GM21528 (cell line): ENCODE results near the gene OSBPL1A.
"Not testable (repeated sequence)": the region's sequence is repeated elsewhere in the genome, so short reads cannot be mapped to it uniquely, and the experiment has no call there.

Experiments
- ATAC-seq: cut with Tn5 transposase; IDR thresholded peaks from one replicate; pipeline ENCODE4 v1.9.1; 2021; ENCODE audit warnings: mild to moderate bottlenecking, moderate library complexity; ENCODE audit not compliant: unreplicated experiment, low FRiP score

OSBPL1A gene

GRCh38 chr18:24195296-24196053 lies 202.1 kb downstream of the OSBPL1A start:
- no peak for ATAC-seq

DNA sequence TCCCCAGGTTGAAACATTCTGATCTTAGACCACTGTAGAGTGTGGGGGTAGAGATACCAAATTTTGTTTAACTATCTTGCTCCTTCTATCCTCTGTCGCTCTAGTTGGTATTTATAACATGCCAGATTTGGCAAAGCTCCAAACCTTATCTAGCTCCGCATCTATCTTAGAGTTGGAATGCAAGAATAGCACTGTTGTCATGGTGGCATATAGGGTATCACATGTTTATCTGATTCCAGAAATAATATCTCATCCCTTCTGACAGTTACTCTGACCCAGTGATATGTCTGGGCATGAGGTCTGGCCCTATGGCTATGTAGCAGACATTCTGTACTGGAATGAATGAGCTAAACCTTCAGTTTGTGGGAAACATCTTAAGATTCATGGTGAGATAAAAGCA lies 207.0 kb downstream of the OSBPL1A start:
- ATAC-seq, result no peak

GRCh38 chr18:24189664-24190346 lies 207.8 kb downstream of the OSBPL1A start:
- no peak for ATAC-seq

- peak; percentile 54 for ATAC-seq
Observed at GRCh38 chr18:24189007-24189528, 208.6 kb downstream of the OSBPL1A start.

DNA sequence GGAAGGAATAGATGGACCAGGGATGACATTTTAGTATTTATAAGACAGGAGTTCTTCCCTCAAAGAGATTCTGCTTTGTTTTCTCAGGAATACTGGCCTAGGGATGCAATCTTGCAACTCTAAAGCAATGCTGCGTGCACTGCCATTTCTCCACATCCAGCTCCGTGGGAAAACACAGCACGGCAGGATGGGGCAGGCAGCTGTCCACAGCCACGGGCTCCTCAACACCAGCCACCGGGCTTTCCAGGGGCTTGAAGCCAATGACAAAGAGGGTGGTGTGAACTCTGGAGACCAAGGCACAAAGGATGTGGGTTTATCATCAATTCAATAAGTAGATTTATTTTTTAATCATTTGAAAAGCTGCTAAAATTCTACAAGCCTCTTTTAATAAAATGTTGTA lies 209.5 kb downstream of the OSBPL1A start:
- ATAC-seq, result no peak

DNA sequence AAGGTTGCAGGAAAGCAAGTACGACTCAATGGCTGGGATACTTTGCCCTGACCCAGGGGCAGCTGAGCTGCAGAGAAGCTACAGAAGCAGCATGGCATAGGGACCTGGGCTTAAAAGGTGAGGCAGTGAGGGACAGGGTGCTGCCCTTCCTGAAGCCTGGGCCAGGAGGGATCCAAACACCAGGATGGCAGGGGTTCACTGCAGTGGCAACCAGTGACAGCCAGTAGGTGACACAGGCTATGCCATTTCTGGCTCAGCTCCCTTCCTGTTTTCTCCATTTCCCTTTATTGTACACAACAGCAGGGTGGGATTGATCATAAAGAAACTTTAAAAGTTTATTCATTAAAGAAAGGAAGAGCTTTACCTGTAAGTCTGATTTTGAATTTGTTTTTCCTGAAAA lies 209.9 kb downstream of the OSBPL1A start:
- no peak for ATAC-seq

DNA sequence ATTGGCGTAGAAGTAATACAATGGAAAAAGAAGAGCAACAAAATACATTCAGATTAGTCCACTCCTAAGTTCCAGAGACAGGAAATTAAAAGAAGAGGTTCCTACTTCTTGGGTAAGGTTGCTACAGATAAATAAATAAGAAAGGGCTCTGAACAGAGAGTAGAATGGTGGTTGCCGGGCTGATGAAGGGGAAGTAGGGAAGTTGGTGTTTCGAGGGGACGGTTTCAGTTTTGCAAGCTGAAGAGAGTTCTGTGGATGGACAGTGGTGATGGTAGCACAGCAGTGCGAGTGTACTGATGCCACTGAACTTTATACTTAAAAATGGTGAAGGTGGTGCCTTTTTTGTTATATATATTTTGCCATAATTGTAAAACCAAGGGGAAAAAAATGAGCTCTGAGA lies 210.6 kb downstream of the OSBPL1A start:
- ATAC-seq, result peak; percentile 69

DNA sequence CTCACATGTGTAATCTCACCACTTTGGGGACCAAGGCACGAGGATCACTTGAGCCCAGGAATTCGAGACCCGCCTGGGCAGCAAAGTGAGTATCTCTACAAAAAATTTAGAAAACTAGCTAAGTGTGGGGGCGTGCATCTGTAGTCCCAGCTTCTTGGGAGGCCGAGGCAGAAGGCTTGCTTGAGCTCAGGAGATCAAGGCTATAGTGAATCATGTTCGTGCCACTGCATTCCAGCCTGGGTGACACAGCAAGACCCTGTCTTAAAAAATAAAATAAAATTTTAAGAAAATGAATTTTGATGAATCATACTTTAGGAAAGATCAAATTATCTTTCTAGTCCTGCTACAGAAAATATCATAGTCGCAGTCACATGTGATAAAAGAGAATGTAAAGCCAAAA lies 211.8 kb downstream of the OSBPL1A start:
- ATAC-seq, result no peak

- no peak for ATAC-seq
Observed at GRCh38 chr18:24181806-24182205, 215.8 kb downstream of the OSBPL1A start.

GRCh38 chr18:24180048-24180447 lies 217.6 kb downstream of the OSBPL1A start:
- no peak for ATAC-seq

DNA sequence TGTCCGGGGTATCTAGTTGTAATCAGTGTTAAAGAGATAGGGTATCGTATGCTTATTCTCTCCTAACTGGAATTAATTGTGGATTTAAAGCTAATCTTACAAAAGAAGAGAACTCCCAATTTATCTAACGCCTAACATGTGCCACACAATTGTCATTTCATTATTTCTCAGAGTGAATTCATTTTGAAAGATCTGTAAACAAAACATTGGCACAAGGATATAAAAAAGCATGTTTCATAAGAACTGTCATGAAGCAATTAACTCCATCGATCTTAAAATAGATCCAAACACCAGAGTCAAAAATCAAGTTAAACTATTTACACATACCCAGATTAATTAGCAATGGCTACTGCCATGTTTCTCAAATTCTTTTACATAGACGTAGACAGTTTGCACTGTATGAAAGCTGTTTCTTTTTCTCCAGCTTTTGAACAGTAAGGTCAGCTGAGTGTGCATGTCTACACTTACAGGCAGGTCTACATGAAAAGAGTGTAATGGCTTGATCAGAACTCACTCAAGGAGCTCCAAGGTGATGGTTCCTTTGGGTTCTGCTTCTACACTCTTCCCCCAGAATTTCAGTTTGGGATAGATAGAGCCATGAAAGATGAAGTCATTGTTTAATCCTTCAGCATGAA lies 220.0 kb downstream of the OSBPL1A start:
- no peak for ATAC-seq

GRCh38 chr18:24176727-24177416 lies 220.8 kb downstream of the OSBPL1A start:
- peak; percentile 88 for ATAC-seq

DNA sequence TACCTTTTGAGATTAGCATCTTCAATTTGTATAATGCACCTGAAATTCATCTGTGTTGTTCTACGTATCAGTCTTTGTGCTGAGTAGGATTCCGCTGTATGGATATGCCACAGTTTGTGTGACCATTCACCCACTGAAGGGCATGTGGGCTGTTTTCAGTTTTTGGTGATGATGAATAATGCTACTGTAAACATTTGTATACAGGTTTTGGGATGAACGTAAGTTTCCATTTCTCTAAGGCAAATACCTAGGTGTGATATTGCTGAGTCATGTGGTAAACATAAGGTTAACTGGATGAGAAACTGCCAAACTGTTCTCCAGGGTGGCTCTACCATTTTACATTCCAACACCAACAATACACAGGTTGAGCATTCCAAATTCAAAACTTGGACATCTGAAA lies 223.6 kb downstream of the OSBPL1A start:
- no peak for ATAC-seq

- ATAC-seq, result no peak
Observed at GRCh38 chr18:24170360-24170759, 227.3 kb downstream of the OSBPL1A start.

DNA sequence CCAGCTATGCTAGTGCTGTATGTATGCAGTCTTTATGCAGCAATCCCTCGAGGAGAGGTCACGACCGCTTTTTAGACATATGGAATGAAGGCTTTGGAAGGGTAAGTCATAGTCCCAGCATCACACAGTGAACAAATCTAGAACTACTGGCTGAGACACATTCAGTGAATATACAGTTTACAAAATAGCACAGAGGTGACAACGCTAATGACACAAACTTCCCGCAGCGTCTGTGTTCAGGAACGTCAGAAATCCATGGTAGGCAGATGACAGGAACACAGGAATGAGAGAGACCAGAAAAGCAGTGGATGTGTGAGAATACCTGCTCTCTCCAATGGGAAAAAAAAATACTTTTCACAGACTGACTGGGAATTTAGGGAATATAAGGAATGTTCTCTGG lies 229.1 kb downstream of the OSBPL1A start:
- ATAC-seq, result no peak

GRCh38 chr18:24161304-24161703 lies 236.3 kb downstream of the OSBPL1A start:
- no peak for ATAC-seq

DNA sequence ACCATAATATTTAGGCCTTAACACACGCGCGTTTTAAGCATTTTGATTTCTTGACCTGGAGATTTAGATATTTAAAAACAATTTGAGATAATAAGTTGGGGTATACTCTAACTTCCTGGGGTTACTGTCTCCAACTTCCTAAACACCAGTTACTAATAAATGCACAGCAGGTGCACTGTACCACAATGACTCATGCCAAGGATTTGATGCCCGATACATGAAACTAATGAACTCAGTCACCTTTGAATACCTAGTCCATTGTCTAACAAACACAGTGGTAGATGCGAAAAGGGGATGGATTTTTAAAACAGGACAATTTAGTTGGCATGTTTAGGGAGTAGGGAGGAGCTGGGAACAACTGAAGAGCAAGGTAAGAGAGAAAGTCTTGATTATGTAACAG lies 237.5 kb downstream of the OSBPL1A start:
- ATAC-seq, result no peak

- ATAC-seq, result no peak
Observed at GRCh38 chr18:24157855-24158254, 239.8 kb downstream of the OSBPL1A start.

GRCh38 chr18:24153397-24153796 lies 244.2 kb downstream of the OSBPL1A start:
- no peak for ATAC-seq

DNA sequence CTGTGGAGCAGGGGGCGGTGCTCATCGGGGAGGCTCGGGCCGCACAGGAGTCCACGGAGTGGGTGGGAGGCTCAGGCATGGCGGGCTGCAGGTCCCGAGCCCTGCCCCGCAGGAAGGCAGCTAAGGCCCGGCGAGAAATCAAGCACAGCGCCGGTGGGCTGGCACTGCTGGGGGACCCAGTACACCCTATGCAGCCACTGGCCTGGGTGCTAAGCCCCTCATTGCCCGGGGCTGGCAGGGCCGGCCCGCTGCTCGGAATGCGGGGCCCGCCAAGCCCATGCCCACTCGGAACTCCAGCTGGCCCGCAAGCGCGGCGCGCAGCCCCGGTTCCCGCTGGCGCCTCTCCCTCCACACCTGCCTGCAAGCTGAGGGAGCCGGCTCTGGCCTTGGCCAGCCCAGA lies 248.0 kb downstream of the OSBPL1A start:
- ATAC-seq, result not testable (repeated sequence)

GRCh38 chr18:24142376-24142775 lies 255.2 kb downstream of the OSBPL1A start:
- ATAC-seq, result no peak
